Transverse colon (tissue), 4 donors: ENCODE data around the gene GPC5. TPM values are rescaled to one million over a fixed set of nuclear protein-coding genes. Genes with fewer than 3 reads are reported as not detected.

Experiments used
- DNase-seq: peaks from one replicate; pipeline ENCODE4 v3.0.0-alpha.2; 2019
- H3K27ac ChIP-seq, 4 donors: fragments of 200-600 bp; sonication (generic); 2 replicates each; pipeline ENCODE4 v1.5.1; 2016 to 2018; ENCODE audit warnings: inconsistent platforms in 4 of 4
- H3K27me3 ChIP-seq: fragments of 200-600 bp; sonication (generic); 2 replicates; pipeline ENCODE4 v1.5.1; 2017; ENCODE audit warnings: inconsistent platforms
- H3K36me3 ChIP-seq, 4 donors: fragments of 200-600 bp; sonication (generic); 2 replicates each; pipeline ENCODE4 v1.5.1; 2017 to 2019; ENCODE audit warnings: inconsistent platforms in 4 of 4
- H3K4me1 ChIP-seq, 4 donors: fragments of 200-600 bp; sonication (generic); 2 replicates each; pipeline ENCODE4 v1.5.1; 2017 to 2020; ENCODE audit warnings: inconsistent platforms in 4 of 4
- H3K4me3 ChIP-seq, 4 donors: fragments of 200-600 bp; sonication (generic); 1 replicate in 1 of 4; 2 replicates in 3 of 4; pipeline versions ENCODE4 v1.5.1 to v1.6.1; 2017 to 2019; ENCODE audit warnings: inconsistent platforms in 4 of 4
- H3K9me3 ChIP-seq, 2 donors: fragments of 200-600 bp; sonication (generic); 2 replicates each; pipeline ENCODE4 v1.5.1; 2017 to 2019; ENCODE audit warnings: inconsistent platforms in 2 of 2
- CTCF ChIP-seq, 5 experiments: fragments of 200-600 bp in 3 of 5; fragments of 450-650 bp in 2 of 5; sonication (generic) in 3 of 5; IDR thresholded peaks; 1 replicate in 2 of 5; 2 replicates in 3 of 5; pipeline ENCODE4 v1.5.1; 2016 to 2017; ENCODE audit warnings: antibody characterized with exemption in 5 of 5, inconsistent platforms in 3 of 5, mild to moderate bottlenecking in 2 of 5, moderate library complexity in 1 of 5
- EP300 ChIP-seq: sonication (generic); formaldehyde crosslinking; IDR thresholded peaks from one replicate; pipeline ENCODE4 v1.6.1; 2017; ENCODE audit warnings: antibody characterized with exemption, low read depth
- POLR2A ChIP-seq: fragments of 450-650 bp; IDR thresholded peaks from one replicate; pipeline ENCODE4 v1.6.1; 2016; ENCODE audit warnings: antibody characterized with exemption, mild to moderate bottlenecking, moderate library complexity
- POLR2AphosphoS5 ChIP-seq, 3 donors: sonication (generic); formaldehyde crosslinking; IDR thresholded peaks; one replicate each; pipeline ENCODE4 v1.6.1; 2016; ENCODE audit warnings: antibody characterized with exemption in 3 of 3
- WGBS, 2 donors: methylation state at CpG; one replicate each; pipeline ENCODE4 v1.1.5; 2018; ENCODE audit warnings: low coverage in 1 of 2; 5-methylcytosine and 5-hydroxymethylcytosine counted together
- in situ Hi-C, 4 donors: fragments of 200-750 bp; cut with MboI; loops; one replicate each; pipeline versions ENCODE4 v1.15.0 to v1.15.1; 2017; ENCODE audit warnings: low sequenced_read_pairs in 3 of 4, low pct_ligation_motif_present in 1 of 4, low pct_unique_long_range_greater_than_20kb in 1 of 4
- intact Hi-C: fragments of 100-400 bp; cut with DNase I; formaldehyde crosslinking; loops from one replicate; pipeline ENCODE4 v1.15.1; 2023; ENCODE audit warnings: low total_unique reads
- total RNA-seq, 4 donors: library from RNA; depleted of rRNA; stranded (reverse); fragments of >200 nt; gene quantifications; one replicate each; pipeline ENCODE4 v1.1.0, GENCODE V29; 2016

Gene GPC5
- total RNA-seq, 4 donors from 2014 or later = 0.48 to 1.4 TPM; not detected in 2

DNA sequence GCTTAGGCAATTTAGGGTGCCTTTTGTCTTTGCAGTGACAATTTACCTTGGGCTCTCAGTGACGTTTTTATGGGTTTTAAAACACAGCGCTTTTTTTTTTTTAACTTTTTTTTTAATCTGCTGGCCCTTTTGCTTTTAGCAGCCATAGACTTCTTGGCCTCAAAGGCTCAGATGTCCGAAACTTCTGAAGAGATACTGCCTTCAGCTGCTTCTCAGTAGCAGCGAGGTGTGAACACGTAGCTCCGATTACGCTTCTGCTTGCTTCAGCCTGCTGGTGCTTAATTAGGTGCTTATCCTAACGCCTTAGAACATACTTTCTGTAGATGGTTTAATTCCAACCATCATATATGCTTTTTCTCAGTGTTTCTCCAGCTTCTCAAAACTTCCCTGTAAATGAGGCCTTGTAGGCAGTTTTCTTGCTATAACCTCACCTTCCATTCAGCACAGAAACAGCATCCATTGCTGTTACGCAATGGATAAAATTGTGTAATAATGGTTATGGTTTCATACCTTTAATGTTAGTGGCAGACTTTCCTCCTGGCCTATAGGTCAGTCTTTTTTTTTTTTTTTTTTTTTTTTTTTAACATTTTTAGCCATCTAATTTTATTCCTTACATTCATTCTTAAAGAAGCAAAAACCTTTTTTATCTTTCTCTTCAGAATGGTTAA lies 723.9 kb downstream of the GPC5 start:
- WGBS, 2 donors = 64 to 69% methylated on average over 9 of the region's 9 CpGs
- TF ChIP-seq CTCF (IDR thresholded peaks at IDR 0.05) (no peak), EP300 (no peak), POLR2AphosphoS5 (IDR thresholded peaks at IDR 0.05) (no peak), POLR2A (no peak)
- no peak for DNase-seq

DNA sequence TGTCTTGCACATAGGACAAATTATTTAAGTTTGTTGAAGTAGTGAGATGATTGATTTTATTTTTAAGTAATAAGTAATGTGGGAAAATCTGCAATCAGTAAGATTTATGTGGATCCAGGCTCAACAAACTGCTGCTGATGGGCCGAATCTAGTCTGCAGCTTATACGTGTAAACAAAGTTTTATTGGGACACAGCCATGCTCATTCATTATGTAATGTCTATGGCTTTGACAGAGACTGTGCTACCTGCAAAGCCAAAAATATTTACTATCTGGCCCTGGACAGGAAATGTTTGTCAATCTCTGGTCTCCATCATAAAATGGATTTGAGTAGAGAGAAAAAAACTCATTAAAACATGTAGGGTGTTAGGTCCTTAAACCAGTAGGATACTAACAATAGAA lies 728.0 kb downstream of the GPC5 start:
- H3K27ac ChIP-seq = no peak overlapping the region
- intact Hi-C loops = no loop called here
- H3K4me1 ChIP-seq = no peaks in the 10 kb centered on the region
- TF ChIP-seq POLR2AphosphoS5 (IDR thresholded peaks at IDR 0.05) (no peak), EP300 (no peak), POLR2A (no peak), CTCF (IDR thresholded peaks at IDR 0.05) (no peak)
- no peaks in the 10 kb centered on the region for H3K9me3 ChIP-seq
- no peak for DNase-seq
- H3K4me3 ChIP-seq = no peak overlapping the region
- no peaks in the 10 kb centered on the region for H3K27me3 ChIP-seq
- WGBS, 2 donors = 40 to 60% methylated on average over 1 to 2 of the region's 2 CpGs
- no peaks in the 10 kb centered on the region for H3K36me3 ChIP-seq
- in situ Hi-C loops = no loop called here

More for the DNA sequence above, 723.9 kb downstream of the GPC5 start:
- H3K4me3 ChIP-seq = no peak overlapping the region
- in situ Hi-C loops = no loop called here
- H3K4me1 ChIP-seq = no peaks in the 10 kb centered on the region
- H3K9me3 ChIP-seq = no peaks in the 10 kb centered on the region
- no peak overlapping the region for H3K27ac ChIP-seq
- intact Hi-C loops = no loop called here
- no peaks in the 10 kb centered on the region for H3K27me3 ChIP-seq
- H3K36me3 ChIP-seq = no peaks in the 10 kb centered on the region

- WGBS, 2 donors = 53 to 55% methylated on average over 7 of the region's 7 CpGs
- intact Hi-C loops = no loop called here
- H3K27ac ChIP-seq = no peak overlapping the region
- no peak for DNase-seq
- no peaks in the 10 kb centered on the region for H3K27me3 ChIP-seq
- no peaks in the 10 kb centered on the region for H3K9me3 ChIP-seq
- in situ Hi-C loops = no loop called here
- no peaks in the 10 kb centered on the region for H3K4me1 ChIP-seq
- H3K4me3 ChIP-seq = no peak overlapping the region
- H3K36me3 ChIP-seq = no peaks in the 10 kb centered on the region
- TF ChIP-seq EP300 (no peak), POLR2AphosphoS5 (IDR thresholded peaks at IDR 0.05) (no peak), POLR2A (no peak), CTCF (IDR thresholded peaks at IDR 0.05) (no peak)
Observed at GRCh38 chr13:92135509-92135908, 737.1 kb downstream of the GPC5 start.

- 54 to 63% methylated on average over 6 of the region's 6 CpGs for WGBS, 2 donors
- TF ChIP-seq POLR2AphosphoS5 (IDR thresholded peaks at IDR 0.05) (no peak), POLR2A (no peak), CTCF (IDR thresholded peaks at IDR 0.05) (no peak), EP300 (no peak)
- no peaks in the 10 kb centered on the region for H3K27me3 ChIP-seq
- H3K4me3 ChIP-seq = no peak overlapping the region
- H3K9me3 ChIP-seq = no peaks in the 10 kb centered on the region
- intact Hi-C loops = no loop called here
- DNase-seq = no peak
- H3K4me1 ChIP-seq = no peaks in the 10 kb centered on the region
- H3K36me3 ChIP-seq = no peaks in the 10 kb centered on the region
- no peak overlapping the region for H3K27ac ChIP-seq
- in situ Hi-C loops = no loop called here
Observed at GRCh38 chr13:92136449-92137155, 738.2 kb downstream of the GPC5 start.
